H1 (cell line): ENCODE data around the gene CYP46A1. TPM values are rescaled to one million over a fixed set of nuclear protein-coding genes. Genes with fewer than 3 reads are reported as not detected.

Experiments
- CTCF ChIA-PET: fragments of 300-600 bp; sonication (Branson Sonifier 250); formaldehyde crosslinking; loops from one replicate; lab custom pipeline; 2021; ENCODE audit not compliant: partially characterized antibody; lab: Charles Lee
- POLR2A ChIA-PET: fragments of 300-600 bp; sonication (Branson Sonifier 250); formaldehyde crosslinking; loops from one replicate; lab custom pipeline; 2021; ENCODE audit warnings: inconsistent platforms; ENCODE audit not compliant: partially characterized antibody; lab: Charles Lee
- DNase-seq, 2 experiments: peaks; one replicate each; pipeline versions ENCODE4 v3.0.0 to v3.0.0-alpha.2; 2010 to 2022; ENCODE audit warnings: low spot score in 2 of 2, low read depth in 1 of 2, mixed read lengths in 1 of 2
- FAIRE-seq: peaks from 2 replicates; lab custom pipeline; 2011; peaks lifted over from hg19 to GRCh38; lab: Jason Lieb, UNC
- H2AFZ ChIP-seq: 2 replicates; pipeline ENCODE4 v1.8.1; 2012; ENCODE audit warnings: low read length, inconsistent platforms
- H2AK5ac ChIP-seq: 2 replicates; pipeline ENCODE4 v1.6.1; 2013; ENCODE audit warnings: low read depth, low read length
- H2BK120ac ChIP-seq: replicated peaks from 2 replicates; pipeline ENCODE3; 2013; ENCODE audit warnings: low read depth, low read length, inconsistent platforms
- H2BK12ac ChIP-seq: 2 replicates; pipeline ENCODE4 v1.6.1; 2013; ENCODE audit warnings: low read depth, low read length
- H2BK15ac ChIP-seq: 2 replicates; pipeline ENCODE4 v1.6.1; 2013; ENCODE audit warnings: low read length
- H2BK20ac ChIP-seq: 2 replicates; pipeline ENCODE4 v1.6.1; 2013; ENCODE audit warnings: low read length
- H2BK5ac ChIP-seq: 2 replicates; pipeline ENCODE4 v1.6.1; 2013; ENCODE audit warnings: low read depth, low read length
- H3K14ac ChIP-seq: 2 replicates; pipeline ENCODE4 v1.6.1; 2013; ENCODE audit warnings: inconsistent platforms; ENCODE audit not compliant: insufficient read length
- H3K18ac ChIP-seq: 2 replicates; pipeline ENCODE4 v1.6.1; 2013; ENCODE audit warnings: low read length; ENCODE audit errors: extremely low read depth
- H3K23ac ChIP-seq: 2 replicates; pipeline ENCODE4 v1.6.1; 2013; ENCODE audit warnings: inconsistent platforms; ENCODE audit not compliant: insufficient read length
- H3K23me2 ChIP-seq: 2 replicates; pipeline ENCODE4 v1.6.1; 2013; ENCODE audit warnings: low read depth, low read length
- H3K27ac ChIP-seq: 2 replicates; pipeline ENCODE4 v1.6.1; 2011; ENCODE audit warnings: low read depth, low read length, inconsistent platforms
- H3K27me3 ChIP-seq, 4 experiments: replicated peaks in 1 of 4; 1 replicate in 1 of 4; 2 replicates in 3 of 4; pipeline versions ENCODE4 v1.6.1 to v1.8.1; 2011 to 2013; ENCODE audit warnings: low read length in 3 of 4, mild to moderate bottlenecking in 3 of 4, inconsistent platforms in 2 of 4, mixed read lengths in 2 of 4, moderate library complexity in 1 of 4; ENCODE audit not compliant: control insufficient read depth in 3 of 4, insufficient read depth in 3 of 4; ENCODE audit errors: extremely low read depth in 1 of 4
- H3K36me3 ChIP-seq, 4 experiments: 2 replicates each; pipeline versions ENCODE4 v1.6.1 to v1.8.1; 2011 to 2013; ENCODE audit warnings: mild to moderate bottlenecking in 4 of 4, low read length in 3 of 4, moderate library complexity in 2 of 4, control low read depth in 1 of 4, inconsistent platforms in 1 of 4; ENCODE audit not compliant: insufficient read depth in 4 of 4, control insufficient read depth in 2 of 4
- H3K4ac ChIP-seq: replicated peaks from 2 replicates; pipeline ENCODE3; 2013; ENCODE audit warnings: low read length, low read depth, mixed read lengths, inconsistent platforms; ENCODE audit not compliant: insufficient read length
- H3K4me1 ChIP-seq, 4 experiments: replicated peaks in 1 of 4; 1 replicate in 1 of 4; 2 replicates in 3 of 4; pipeline versions ENCODE4 v1.6.1 to v1.8.1; 2011 to 2013; ENCODE audit warnings: low read length in 3 of 4, inconsistent platforms in 2 of 4, mixed read lengths in 1 of 4; ENCODE audit not compliant: insufficient read depth in 4 of 4, control insufficient read depth in 3 of 4
- H3K4me2 ChIP-seq, 2 experiments: 2 replicates each; pipeline versions ENCODE4 v1.6.1 to v1.8.1; 2011 to 2013; ENCODE audit warnings: low read depth in 2 of 2, low read length in 2 of 2, control low read depth in 1 of 2, inconsistent platforms in 1 of 2, mild to moderate bottlenecking in 1 of 2; ENCODE audit not compliant: insufficient read depth in 1 of 2
- H3K4me3 ChIP-seq, 4 experiments: fragments of 200-600, 300-600 bp in 1 of 4; sonication (generic), shearing (Covaris generic), sonication (Bioruptor Twin) in 1 of 4; 2 replicates each; pipeline versions ENCODE4 v1.5.1 to v1.8.1; 2011 to 2016; ENCODE audit warnings: low read length in 4 of 4, low read depth in 3 of 4, control low read depth in 2 of 4, inconsistent platforms in 2 of 4, mild to moderate bottlenecking in 2 of 4, mixed read lengths in 1 of 4, moderate library complexity in 1 of 4; ENCODE audit not compliant: insufficient read depth in 2 of 4; ENCODE audit errors: extremely low read depth in 1 of 4
- H3K56ac ChIP-seq: replicated peaks from 2 replicates; pipeline ENCODE3; 2013; ENCODE audit warnings: low read depth, mild to moderate bottlenecking, mixed read lengths, low read length, inconsistent platforms; ENCODE audit not compliant: insufficient read length
- H3K79me1 ChIP-seq: 2 replicates; pipeline ENCODE4 v1.6.1; 2013; ENCODE audit warnings: low read depth, low read length, control low read depth
- H3K79me2 ChIP-seq, 2 experiments: 2 replicates each; pipeline versions ENCODE4 v1.6.1 to v1.8.1; 2012 to 2013; ENCODE audit warnings: low read length in 2 of 2, mild to moderate bottlenecking in 2 of 2, inconsistent platforms in 1 of 2; ENCODE audit not compliant: insufficient read depth in 2 of 2, control insufficient read depth in 1 of 2
- H3K9ac ChIP-seq, 4 experiments: replicated peaks in 1 of 4; 1 replicate in 1 of 4; 2 replicates in 3 of 4; pipeline versions ENCODE4 v1.6.1 to v1.8.1; 2011 to 2013; ENCODE audit warnings: low read depth in 3 of 4, low read length in 3 of 4, control low read depth in 2 of 4, mild to moderate bottlenecking in 2 of 4, moderate library complexity in 2 of 4, inconsistent platforms in 1 of 4; ENCODE audit errors: extremely low read depth in 1 of 4
- H3K9me3 ChIP-seq, 2 experiments: 2 replicates each; pipeline versions ENCODE4 v1.6.1 to v1.8.1; 2012 to 2013; ENCODE audit warnings: mild to moderate bottlenecking in 2 of 2, moderate library complexity in 2 of 2, control low read depth in 1 of 2, inconsistent platforms in 1 of 2, low read depth in 1 of 2, low read length in 1 of 2, mixed read lengths in 1 of 2; ENCODE audit not compliant: insufficient read depth in 2 of 2
- H4K20me1 ChIP-seq, 2 experiments: replicated peaks in 1 of 2; 2 replicates each; pipeline versions ENCODE3 to v1.8.1; 2011 to 2013; ENCODE audit warnings: inconsistent platforms in 2 of 2, low read length in 2 of 2, mild to moderate bottlenecking in 1 of 2; ENCODE audit not compliant: insufficient read depth in 2 of 2, control insufficient read depth in 1 of 2
- H4K5ac ChIP-seq: 2 replicates; pipeline ENCODE4 v1.6.1; 2013; ENCODE audit warnings: low read length, low read depth, mixed read lengths, inconsistent platforms; ENCODE audit not compliant: insufficient read length
- H4K8ac ChIP-seq: 2 replicates; pipeline ENCODE4 v1.8.0; 2013; ENCODE audit warnings: mild to moderate bottlenecking, moderate library complexity, low read length, inconsistent platforms; ENCODE audit not compliant: insufficient read depth; ENCODE audit errors: extremely low read depth
- H4K91ac ChIP-seq: replicated peaks from 2 replicates; pipeline ENCODE3; 2013; ENCODE audit warnings: low read length, mixed read lengths, inconsistent platforms; ENCODE audit not compliant: insufficient read length
- RNF2 ChIP-seq: fragments of 200-900, 300-1000 bp; sonication (generic); IDR thresholded peaks from 2 replicates; pipeline ENCODE4 v1.7.1; 2016; ENCODE audit warnings: borderline replicate concordance, low read depth, mild to moderate bottlenecking, antibody characterized with exemption, low read length; ENCODE audit not compliant: poor library complexity, severe bottlenecking; ENCODE audit errors: missing control alignments
- WGBS, 2 experiments: shearing (Covaris generic) in 1 of 2; methylation state at CpG; one replicate each; pipeline versions ENCODE4 v1.1.6 to v1.1.7; 2013 to 2015; ENCODE audit warnings: low lambda C conversion rate in 2 of 2, mixed read lengths in 2 of 2, inconsistent platforms in 1 of 2, low coverage in 1 of 2, missing lambda C conversion rate in 1 of 2; ENCODE audit not compliant: insufficient replicate concordance in 2 of 2, insufficient coverage in 1 of 2, insufficient read length in 1 of 2; ENCODE audit errors: extremely low coverage in 1 of 2, missing lambda C conversion rate in 1 of 2; 5-methylcytosine and 5-hydroxymethylcytosine counted together
- polyA plus RNA-seq, 7 experiments: library from polyadenylated mRNA; depleted of rRNA in 3 of 7; stranded (reverse) in 5 of 7; unstranded in 2 of 7; fragments of >200 nt in 5 of 7; fragments of 200-250 nt in 2 of 7; gene quantifications; 1 replicate in 5 of 7; 2 replicates in 1 of 7; 4 replicates in 1 of 7; pipeline versions ENCODE4 v1.2.1 to v1.2.3, GENCODE V29; 2011 to 2013; ENCODE audit warnings: missing spikeins in 2 of 7, mixed read lengths in 2 of 7
- total RNA-seq: library from RNA; stranded (reverse); fragmentation: NEBNext Ultra II Directional; extraction: Animal tissue kit (Norgen Biotek cat#: 25700); gene quantifications from 2 replicates; pipeline ENCODE4 v1.2.1, GENCODE V29; 2021

Gene CYP46A1
- total and polyA plus RNA-seq, 2 of the 8 experiments (the other 6 are each of a cell fraction or from before 2014, with no cell fraction given): 0.41 to 1.3 TPM

- no peak overlapping the region for H2BK120ac ChIP-seq
- CTCF ChIA-PET: interaction anchor here (0.6 to 5.1 kb wide), 8 partner anchors 13 to 230 kb away, joined by 3 to 36 read pairs (median 3); no protein-coding TSS in a partner anchor
- FAIRE-seq (no peak), DNase-seq (no peak)
- H3K79me1 ChIP-seq: no peaks in the 10 kb centered on the region
- H3K14ac ChIP-seq: no peak overlapping the region
- no peak overlapping the region for H2BK20ac ChIP-seq
- no peak overlapping the region for H2AFZ ChIP-seq
- 94% methylated on average over 14 of the region's 14 CpGs; no CpG with 5 or more reads in 1 of the 2 experiments for WGBS, 2 experiments
- no peaks in the 10 kb centered on the region for H4K20me1 ChIP-seq
- H4K8ac ChIP-seq: peak overlapping the region; percentile 11; the same call in 1 of the 2 replicates
- no peaks in the 10 kb centered on the region for H3K36me3 ChIP-seq
- H3K9me3 ChIP-seq: no peaks in the 10 kb centered on the region; a peak in 1 of 4 replicates
- H3K4me1 ChIP-seq: peaks cover 0 to 2% (median 0%) of the 10 kb centered on the region in 4 experiments; a peak in 3 of 7 replicates
- TF ChIP-seq RNF2: no peak
- no peak overlapping the region for H3K27ac ChIP-seq
- H2BK12ac ChIP-seq: no peak overlapping the region
- no peak overlapping the region for H3K4ac ChIP-seq
- H3K4me3 ChIP-seq: no peak overlapping the region
- H3K23ac ChIP-seq: no peak overlapping the region
- no peaks in the 10 kb centered on the region for H3K23me2 ChIP-seq
- no peaks in the 10 kb centered on the region for H3K27me3 ChIP-seq
- H3K18ac ChIP-seq: no peak overlapping the region; the same call in 1 of the 2 replicates
- H2BK5ac ChIP-seq: no peak overlapping the region
- H4K91ac ChIP-seq: no peak overlapping the region
- POLR2A ChIA-PET: interaction anchor here (1.2 kb wide), 1 partner anchor 173 kb away, joined by 3 read pairs; no protein-coding TSS in a partner anchor
- H4K5ac ChIP-seq: no peak overlapping the region
- no peak overlapping the region for H2BK15ac ChIP-seq
- no peak overlapping the region for H2AK5ac ChIP-seq
- no peak overlapping the region for H3K9ac ChIP-seq
- no peak overlapping the region for H3K4me2 ChIP-seq
- H3K56ac ChIP-seq: no peak overlapping the region
- no peaks in the 10 kb centered on the region for H3K79me2 ChIP-seq
Measured at GRCh38 chr14:99716850-99717681, 33.0 kb downstream of the CYP46A1 start.
